CD14-positive monocyte (primary cell): ENCODE measurements around the gene NPM3. TPM values are rescaled to one million over a fixed set of nuclear protein-coding genes. Genes with fewer than 3 reads are reported as not detected.

Experiments used
- DNase-seq, 3 donors: peaks; one replicate each; pipeline ENCODE4 v3.0.0-alpha.2; 2011 to 2022
- H2AFZ ChIP-seq: 2 replicates; pipeline ENCODE4 v1.6.0; 2012; ENCODE audit warnings: mild to moderate bottlenecking, low read depth, low read length, inconsistent platforms; ENCODE audit not compliant: insufficient read depth, poor library complexity, severe bottlenecking
- H3K27ac ChIP-seq, 2 donors: 1 replicate in 1 of 2; 2 replicates in 1 of 2; pipeline ENCODE4 v1.5.1; 2012 to 2013; ENCODE audit warnings: low read length in 2 of 2, control low read depth in 1 of 2, inconsistent platforms in 1 of 2, low read depth in 1 of 2, mild to moderate bottlenecking in 1 of 2
- H3K27me3 ChIP-seq, 2 donors: one replicate each; pipeline versions ENCODE4 v1.6.0 to v1.6.1; 2011 to 2013; ENCODE audit warnings: low read length in 2 of 2; ENCODE audit not compliant: control insufficient read depth in 2 of 2, insufficient read depth in 2 of 2
- H3K36me3 ChIP-seq, 2 donors: replicated peaks in 1 of 2; 1 replicate in 1 of 2; 2 replicates in 1 of 2; pipeline versions ENCODE4 v1.5.1 to v1.6.1; 2012 to 2013; ENCODE audit warnings: low read length in 2 of 2, control low read depth in 1 of 2, inconsistent platforms in 1 of 2, mild to moderate bottlenecking in 1 of 2; ENCODE audit not compliant: insufficient read depth in 2 of 2, control insufficient read depth in 1 of 2
- H3K4me1 ChIP-seq, 2 donors: 1 replicate in 1 of 2; 2 replicates in 1 of 2; pipeline versions ENCODE4 v1.5.1 to v1.6.1; 2012 to 2013; ENCODE audit warnings: low read length in 2 of 2, control low read depth in 1 of 2, inconsistent platforms in 1 of 2, mild to moderate bottlenecking in 1 of 2, moderate library complexity in 1 of 2; ENCODE audit not compliant: insufficient read depth in 2 of 2, control insufficient read depth in 1 of 2
- H3K4me2 ChIP-seq: replicated peaks from 2 replicates; pipeline ENCODE3; 2012; ENCODE audit warnings: low read length, moderate library complexity, mild to moderate bottlenecking; ENCODE audit not compliant: poor library complexity, severe bottlenecking; ENCODE audit errors: extremely low read depth
- H3K4me3 ChIP-seq, 3 experiments: fragments of 200-600 bp in 1 of 3; sonication (generic) in 1 of 3; replicated peaks in 1 of 3; 1 replicate in 2 of 3; 2 replicates in 1 of 3; pipeline ENCODE4 v1.5.1; 2011 to 2013; ENCODE audit warnings: low read length in 3 of 3, mild to moderate bottlenecking in 3 of 3, control low read depth in 2 of 3, low read depth in 2 of 3, inconsistent platforms in 1 of 3, moderate library complexity in 1 of 3
- H3K79me2 ChIP-seq: 2 replicates; pipeline ENCODE4 v1.6.0; 2012; ENCODE audit warnings: mild to moderate bottlenecking, control low read depth, inconsistent platforms, low read length, moderate library complexity; ENCODE audit not compliant: insufficient read depth
- H3K9ac ChIP-seq: 2 replicates; pipeline ENCODE4 v1.6.0; 2017; ENCODE audit warnings: low read length, mild to moderate bottlenecking; ENCODE audit not compliant: insufficient read depth, poor library complexity, severe bottlenecking
- H3K9me3 ChIP-seq, 2 donors: replicated peaks in 1 of 2; 1 replicate in 1 of 2; 2 replicates in 1 of 2; pipeline versions ENCODE4 v1.5.1 to v1.6.1; 2012 to 2013; ENCODE audit warnings: low read length in 2 of 2, control low read depth in 1 of 2; ENCODE audit not compliant: control insufficient read depth in 1 of 2, insufficient read depth in 1 of 2
- H4K20me1 ChIP-seq: 2 replicates; pipeline ENCODE4 v1.6.0; 2012; ENCODE audit warnings: mild to moderate bottlenecking, low read length, control low read depth, moderate library complexity; ENCODE audit not compliant: insufficient read depth
- H3K27ac Mint-ChIP-seq, 7 donors: one replicate each; pipeline ENCODE4 v1.8.0; 2020; ENCODE audit warnings: mild to moderate bottlenecking in 7 of 7, mixed read lengths in 7 of 7, moderate library complexity in 6 of 7, inconsistent platforms in 2 of 7
- H3K27me3 Mint-ChIP-seq, 3 donors: one replicate each; pipeline ENCODE4 v1.8.0; 2021 to 2022; ENCODE audit warnings: low read depth in 3 of 3, mild to moderate bottlenecking in 3 of 3, mixed read lengths in 3 of 3, moderate library complexity in 3 of 3, inconsistent platforms in 1 of 3
- H3K36me3 Mint-ChIP-seq, 2 donors: one replicate each; pipeline ENCODE4 v1.8.0; 2020; ENCODE audit warnings: mixed read lengths in 2 of 2, inconsistent platforms in 1 of 2, mild to moderate bottlenecking in 1 of 2
- H3K4me1 Mint-ChIP-seq: one replicate; pipeline ENCODE4 v1.8.0; 2020; ENCODE audit warnings: mild to moderate bottlenecking, mixed read lengths
- H3K4me3 Mint-ChIP-seq, 2 donors: one replicate each; pipeline ENCODE4 v1.8.0; 2020; ENCODE audit warnings: mild to moderate bottlenecking in 2 of 2, mixed read lengths in 2 of 2, moderate library complexity in 1 of 2
- H3K9me3 Mint-ChIP-seq, 7 donors: one replicate each; pipeline ENCODE4 v1.8.0; 2020 to 2022; ENCODE audit warnings: mixed read lengths in 7 of 7, mild to moderate bottlenecking in 6 of 7, moderate library complexity in 6 of 7, inconsistent platforms in 2 of 7
- CTCF ChIP-seq: fragments of 200-600 bp; IDR thresholded peaks from one replicate; pipeline ENCODE4 v1.8.0; 2022; ENCODE audit warnings: antibody characterized with exemption, mild to moderate bottlenecking
- WGBS: methylation state at CpG from one replicate; pipeline ENCODE4 v1.1.5; 2013; ENCODE audit warnings: missing lambda C conversion rate; ENCODE audit not compliant: insufficient coverage; 5-methylcytosine and 5-hydroxymethylcytosine counted together
- intact Hi-C, 2 donors: fragments of 100-400 bp; cut with micrococcal nuclease; formaldehyde crosslinking; loops; one replicate each; pipeline versions ENCODE4 v1.15.0 to v1.15.1; 2023
- polyA plus RNA-seq, 3 donors: library from polyadenylated mRNA; depleted of rRNA in 1 of 3; unstranded in 2 of 3; stranded (reverse) in 1 of 3; fragments of 300-500 nt in 2 of 3; fragments of >200 nt in 1 of 3; fragmentation: Illumina TruSeq in 2 of 3; gene quantifications; 1 replicate in 2 of 3; 2 replicates in 1 of 3; pipeline ENCODE4 v1.2.3, GENCODE V29; 2012 to 2021

NPM3 gene
- polyA plus RNA-seq, 3 donors: 1.2 to 8.1 (median 3.8) TPM

GRCh38 chr10:101770331-101771215 is 12.7 kb downstream of the NPM3 start:
- Histone ChIP-seq H3K4me1 (no peaks in the 10 kb centered on the region), H3K4me3 (no peak overlapping the region), H4K20me1 (no peaks in the 10 kb centered on the region), H3K9me3 (peaks cover 0 to 15% of the 10 kb centered on the region in 2 donors), H3K36me3 (no peaks in the 10 kb centered on the region), H3K27ac (no peak overlapping the region), H3K9ac (no peak overlapping the region), H3K27me3 (peaks cover 33 to 76% of the 10 kb centered on the region in 2 donors), H3K4me2 (no peak overlapping the region), H3K79me2 (no peaks in the 10 kb centered on the region), H2AFZ (no peak overlapping the region)
- H3K4me3 Mint-ChIP-seq: peak overlapping the region in 1 of 2 donors; percentile 21
- no peaks in the 10 kb centered on the region for H3K36me3 Mint-ChIP-seq
- H3K27ac Mint-ChIP-seq: no peak overlapping the region
- H3K4me1 Mint-ChIP-seq: peaks cover 7% of the 10 kb centered on the region
- DNase-seq: no peak
- WGBS: 79% methylated on average over 33 of the region's 41 CpGs
- H3K9me3 Mint-ChIP-seq: peaks cover 0 to 4% (median 3%) of the 10 kb centered on the region in 7 donors
- no peak for TF ChIP-seq CTCF
- intact Hi-C loops: loop anchor here in 1 of 2 donors (10.0 kb wide), 1 partner anchor 556 kb away; no protein-coding TSS in a partner anchor
- peaks cover 77 to 98% (median 82%) of the 10 kb centered on the region in 3 donors for H3K27me3 Mint-ChIP-seq

GRCh38 chr10:101769541-101770180 is 13.6 kb downstream of the NPM3 start:
- peaks cover 70 to 95% (median 73%) of the 10 kb centered on the region in 3 donors for H3K27me3 Mint-ChIP-seq
- H2AFZ ChIP-seq: no peak overlapping the region
- no peak overlapping the region for H3K4me3 Mint-ChIP-seq
- no CpG with 5 or more reads among the region's 5 CpGs for WGBS
- no peak for DNase-seq
- no peaks in the 10 kb centered on the region for H3K79me2 ChIP-seq
- H3K4me2 ChIP-seq: no peak overlapping the region
- H3K36me3 Mint-ChIP-seq: no peaks in the 10 kb centered on the region
- H3K36me3 ChIP-seq: no peaks in the 10 kb centered on the region
- H3K9me3 Mint-ChIP-seq: peaks cover 0 to 4% (median 2%) of the 10 kb centered on the region in 7 donors
- H3K27ac Mint-ChIP-seq: no peak overlapping the region
- peaks cover 7% of the 10 kb centered on the region for H3K4me1 Mint-ChIP-seq
- intact Hi-C loops: loop anchor here in 1 of 2 donors (10.0 kb wide), 1 partner anchor 555 kb away; no protein-coding TSS in a partner anchor
- no peaks in the 10 kb centered on the region for H3K4me1 ChIP-seq
- no peak overlapping the region for H3K9ac ChIP-seq
- H3K27ac ChIP-seq: no peak overlapping the region
- no peak for TF ChIP-seq CTCF
- H3K9me3 ChIP-seq: peaks cover 0 to 15% of the 10 kb centered on the region in 2 donors
- H3K27me3 ChIP-seq: peaks cover 26 to 68% of the 10 kb centered on the region in 2 donors
- H4K20me1 ChIP-seq: no peaks in the 10 kb centered on the region
- H3K4me3 ChIP-seq: no peak overlapping the region
